GM21529 (cell line): ENCODE measurements around the gene KDM4C.
A peak's percentile ranks its signal among the peaks of the same experiment; 100 is the strongest.

Experiments used
- ATAC-seq: cut with Tn5 transposase; IDR thresholded peaks from one replicate; pipeline ENCODE4 v1.9.1; 2021; ENCODE audit not compliant: unreplicated experiment

KDM4C gene

DNA sequence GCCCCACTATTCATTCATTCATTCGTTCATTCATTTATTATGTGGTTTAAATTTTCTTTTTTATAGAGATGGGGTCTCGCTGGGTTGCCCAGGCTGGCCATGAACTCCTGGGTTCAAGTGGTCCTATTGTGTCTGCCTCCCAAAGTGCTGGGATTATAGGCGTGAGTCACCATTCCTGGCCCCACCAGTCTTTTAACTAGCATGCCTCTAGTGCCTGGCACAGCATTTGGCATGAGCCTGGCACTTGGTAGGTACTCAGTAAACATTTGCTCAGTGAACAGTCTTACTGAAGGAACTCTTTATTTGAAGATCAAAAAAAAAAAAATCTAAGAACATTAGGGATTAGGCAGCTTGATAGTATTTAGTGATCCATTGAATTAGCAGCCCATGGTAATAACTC, 98.1 kb downstream of the KDM4C start:
- no peak for ATAC-seq

DNA sequence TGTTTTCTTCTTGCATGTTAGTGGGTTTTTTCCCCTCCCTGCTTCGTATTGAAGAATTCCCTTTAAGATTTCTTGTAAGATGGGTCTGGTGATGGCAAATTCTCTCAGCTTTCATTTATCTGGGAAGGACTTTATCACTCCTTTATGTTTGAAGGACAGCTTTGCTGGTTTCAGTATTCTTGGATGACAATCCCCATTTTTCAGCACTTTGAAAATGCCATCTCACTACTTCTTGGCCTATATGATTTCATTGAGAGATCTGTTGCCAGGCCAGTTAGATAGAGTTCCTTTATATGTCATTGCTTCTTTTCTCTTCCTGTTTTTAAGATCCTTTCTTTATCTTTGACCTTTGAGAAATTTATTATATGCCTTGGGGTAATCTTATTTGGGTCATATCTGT, 106.3 kb downstream of the KDM4C start:
- no peak for ATAC-seq

- no peak for ATAC-seq
Measured at GRCh38 chr9:6869081-6869948, 111.5 kb downstream of the KDM4C start.

DNA sequence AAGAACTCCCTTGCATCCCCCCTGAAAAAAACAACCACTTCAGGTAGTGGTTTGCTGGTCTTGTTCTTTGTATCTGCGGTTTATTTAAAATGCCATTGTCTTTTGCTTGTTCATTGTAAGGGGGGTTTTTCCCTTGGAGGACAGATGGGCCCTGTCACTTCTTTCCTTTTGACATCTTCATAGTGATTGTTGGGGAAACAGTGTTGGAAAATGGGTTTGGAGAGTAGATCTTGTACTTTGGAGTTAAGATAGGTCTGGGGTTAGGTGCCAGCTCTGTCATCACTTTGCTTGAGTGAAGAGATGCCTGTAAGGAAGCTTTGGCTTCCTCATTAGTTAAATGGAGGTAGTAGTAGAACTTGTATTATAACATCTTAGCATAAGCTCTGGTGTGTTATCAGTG, 112.4 kb downstream of the KDM4C start:
- ATAC-seq = no peak

GRCh38 chr9:6870650-6871477, 113.1 kb downstream of the KDM4C start:
- ATAC-seq = no peak

GRCh38 chr9:6873857-6874256, 116.1 kb downstream of the KDM4C start:
- ATAC-seq = no peak

DNA sequence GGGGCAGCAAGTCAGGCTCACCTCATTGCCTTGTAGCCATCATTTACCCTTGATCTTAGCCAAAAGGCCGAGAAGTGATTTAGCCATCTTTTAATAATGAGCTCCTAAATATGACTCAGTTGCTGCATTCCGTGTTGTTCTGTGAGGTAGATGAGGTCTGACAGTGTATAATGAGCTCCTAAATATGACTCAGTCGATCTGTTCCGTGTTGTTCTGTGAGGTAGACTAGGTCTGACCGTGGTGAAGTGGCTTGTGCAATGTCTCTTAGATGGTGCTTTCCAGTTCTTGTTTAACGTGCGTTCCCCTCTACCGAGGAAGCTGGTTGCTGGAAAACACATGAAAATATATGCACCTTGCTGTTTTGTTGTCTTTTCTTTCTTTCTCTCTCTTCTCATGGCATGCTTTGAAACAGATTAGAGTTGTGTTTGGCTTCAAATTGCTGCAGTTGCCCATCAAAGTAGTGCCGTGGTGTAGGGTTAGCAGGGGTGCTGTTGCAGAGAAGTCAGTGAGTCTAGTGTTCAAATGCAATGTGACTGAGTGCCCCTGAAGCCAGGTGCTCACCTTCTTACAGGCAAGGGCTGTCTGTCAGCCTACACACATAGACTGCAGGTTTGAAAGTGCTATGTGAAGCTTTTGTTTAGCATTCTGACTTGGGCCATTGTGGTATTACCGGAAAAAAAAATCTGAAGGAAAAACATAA, 118.6 kb downstream of the KDM4C start:
- ATAC-seq = no peak

GRCh38 chr9:6877671-6878161, 119.9 kb downstream of the KDM4C start:
- ATAC-seq = no peak

GRCh38 chr9:6880626-6881025, 122.9 kb downstream of the KDM4C start:
- no peak for ATAC-seq

- no peak for ATAC-seq
Measured at GRCh38 chr9:6884101-6884500, 126.3 kb downstream of the KDM4C start.

DNA sequence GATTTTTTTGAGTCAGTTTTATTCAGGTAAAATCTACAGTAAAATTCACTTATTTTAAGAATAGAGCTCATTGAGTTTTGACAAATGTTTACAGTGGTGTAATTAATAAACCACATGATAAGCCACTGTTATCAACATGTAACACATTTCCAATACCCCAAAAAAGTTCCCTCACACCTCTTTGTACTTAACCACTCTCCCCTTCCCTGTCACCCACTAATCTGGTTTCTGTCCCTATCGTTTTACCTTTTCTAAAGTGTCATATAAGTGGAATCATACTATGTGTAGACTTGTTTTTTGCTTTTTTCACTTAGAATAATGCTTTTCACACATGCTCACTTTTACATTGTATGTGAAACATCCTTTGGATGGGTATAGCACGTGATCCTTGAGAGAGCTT, 127.2 kb downstream of the KDM4C start:
- no peak for ATAC-seq

DNA sequence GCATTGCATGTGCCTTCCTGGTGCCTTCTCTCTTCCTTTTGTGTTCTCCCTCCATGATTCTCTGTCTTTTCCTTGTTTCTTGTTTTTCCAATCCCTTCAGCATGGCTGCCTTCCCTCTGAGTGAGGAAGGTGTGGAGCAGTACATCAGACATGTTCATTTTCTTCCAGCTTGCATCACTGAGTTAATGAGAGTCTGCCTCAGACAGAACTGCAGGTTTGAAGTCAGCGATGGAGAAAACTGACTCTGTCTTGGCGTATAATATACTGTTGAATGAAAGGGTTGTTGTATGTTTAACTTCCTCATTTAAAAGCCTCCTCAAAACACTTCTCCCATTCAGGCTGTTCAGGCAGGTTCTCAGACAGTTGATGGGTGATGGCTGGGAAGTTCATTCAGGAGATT, 129.3 kb downstream of the KDM4C start:
- no peak for ATAC-seq

- no peak for ATAC-seq
Measured at GRCh38 chr9:6889868-6890267, 132.1 kb downstream of the KDM4C start.

- ATAC-seq = peak; percentile 19
Measured at GRCh38 chr9:6893350-6894131, 135.8 kb downstream of the KDM4C start.

GRCh38 chr9:6894135-6894534, 136.4 kb downstream of the KDM4C start:
- ATAC-seq = peak; percentile 97

GRCh38 chr9:6895754-6896153, 138.0 kb downstream of the KDM4C start:
- ATAC-seq = no peak

- ATAC-seq = no peak
Measured at GRCh38 chr9:6896562-6896961, 138.8 kb downstream of the KDM4C start.

- no peak for ATAC-seq
Measured at GRCh38 chr9:6897207-6897822, 139.5 kb downstream of the KDM4C start.

GRCh38 chr9:6897898-6898302, 140.1 kb downstream of the KDM4C start:
- ATAC-seq = no peak

- no peak for ATAC-seq
Measured at GRCh38 chr9:6899274-6899673, 141.5 kb downstream of the KDM4C start.
